ENCODE data around the gene MAP3K19. TPM values are rescaled to one million over a fixed set of nuclear protein-coding genes. Genes with fewer than 3 reads are reported as not detected.

MAP3K19 gene
- total RNA-seq, 2 donors from 2014 or later, result not detected

- TF ChIP-seq CTCF (conservative IDR thresholded peaks at IDR 0.05), result no peak
- no peak for DNase-seq
- Histone ChIP-seq H3K4me1 (ENCODE audit: control insufficient read depth, insufficient read depth, low read length) (no peaks in the 10 kb centered on the region), H3K9ac (ENCODE audit: extremely low read depth, low read length, poor library complexity, severe bottlenecking) (no peak overlapping the region), H3K36me3 (ENCODE audit: control insufficient read depth, insufficient read depth, low read length) (peaks cover 57% of the 10 kb centered on the region), H3K27me3 (ENCODE audit: control insufficient read depth, insufficient read depth, low read length, poor library complexity, severe bottlenecking) (no peaks in the 10 kb centered on the region), H3K9me3 (ENCODE audit: control insufficient read depth, low read length) (peaks cover 4% of the 10 kb centered on the region), H3K27ac (ENCODE audit: low read depth, low read length) (no peak overlapping the region), H3K4me3 (ENCODE audit: low read length) (no peak overlapping the region)
- Mint-ChIP-seq H3K27me3 (ENCODE audit: insufficient read depth) (no peaks in the 10 kb centered on the region), H3K27ac (no peak overlapping the region), H3K9me3 (no peaks in the 10 kb centered on the region), H3K4me1 (peaks cover 4% of the 10 kb centered on the region), H3K36me3 (ENCODE audit: low read depth) (peaks cover 28% of the 10 kb centered on the region), H3K4me3 (no peak overlapping the region)
- no CpG with 5 or more reads among the region's 1 CpG for WGBS, 2 experiments (ENCODE audit: insufficient coverage in 1 of 2, insufficient read length in 1 of 2)
These were observed 113.5 kb downstream of the MAP3K19 start for GRCh38 chr2:134933732-134934131.

- Mint-ChIP-seq H3K4me1 (peaks cover 4% of the 10 kb centered on the region), H3K27me3 (ENCODE audit: insufficient read depth) (no peaks in the 10 kb centered on the region), H3K36me3 (ENCODE audit: low read depth) (peaks cover 21% of the 10 kb centered on the region), H3K4me3 (no peak overlapping the region), H3K9me3 (no peaks in the 10 kb centered on the region), H3K27ac (no peak overlapping the region)
- Histone ChIP-seq H3K36me3 (ENCODE audit: control insufficient read depth, insufficient read depth, low read length) (peaks cover 51% of the 10 kb centered on the region), H3K9ac (ENCODE audit: extremely low read depth, low read length, poor library complexity, severe bottlenecking) (no peak overlapping the region), H3K4me3 (ENCODE audit: low read length) (no peak overlapping the region), H3K27ac (ENCODE audit: low read depth, low read length) (no peak overlapping the region), H3K9me3 (ENCODE audit: control insufficient read depth, low read length) (no peaks in the 10 kb centered on the region), H3K27me3 (ENCODE audit: control insufficient read depth, insufficient read depth, low read length, poor library complexity, severe bottlenecking) (no peaks in the 10 kb centered on the region), H3K4me1 (ENCODE audit: control insufficient read depth, insufficient read depth, low read length) (no peaks in the 10 kb centered on the region)
- no peak for TF ChIP-seq CTCF (conservative IDR thresholded peaks at IDR 0.05)
- no peak for DNase-seq
- 93 to 94% methylated on average over 3 of the region's 3 CpGs for WGBS, 2 experiments (ENCODE audit: insufficient coverage in 1 of 2, insufficient read length in 1 of 2)
These were observed 114.3 kb downstream of the MAP3K19 start for GRCh38 chr2:134932864-134933526.

- Histone ChIP-seq H3K4me1 (ENCODE audit: control insufficient read depth, insufficient read depth, low read length) (no peaks in the 10 kb centered on the region), H3K27ac (ENCODE audit: low read depth, low read length) (no peak overlapping the region), H3K27me3 (ENCODE audit: control insufficient read depth, insufficient read depth, low read length, poor library complexity, severe bottlenecking) (no peaks in the 10 kb centered on the region), H3K9ac (ENCODE audit: extremely low read depth, low read length, poor library complexity, severe bottlenecking) (no peak overlapping the region), H3K4me3 (ENCODE audit: low read length) (no peak overlapping the region), H3K36me3 (ENCODE audit: control insufficient read depth, insufficient read depth, low read length) (peaks cover 49% of the 10 kb centered on the region), H3K9me3 (ENCODE audit: control insufficient read depth, low read length) (no peaks in the 10 kb centered on the region)
- no peaks in the 10 kb centered on the region for H3K9me3 Mint-ChIP-seq
- DNase-seq, result no peak
- peaks cover 17% of the 10 kb centered on the region for H3K36me3 Mint-ChIP-seq (ENCODE audit: low read depth)
- H3K27me3 Mint-ChIP-seq (ENCODE audit: insufficient read depth), result no peaks in the 10 kb centered on the region
- H3K27ac Mint-ChIP-seq, result peak overlapping the region; percentile 38
- H3K4me1 Mint-ChIP-seq, result peaks cover 13% of the 10 kb centered on the region
- TF ChIP-seq CTCF (conservative IDR thresholded peaks at IDR 0.05), result no peak
- no peak overlapping the region for H3K4me3 Mint-ChIP-seq
- WGBS, 2 experiments (ENCODE audit: insufficient coverage in 1 of 2, insufficient read length in 1 of 2), result 100% methylated on average over 2 of the region's 3 CpGs
These were observed 120.1 kb downstream of the MAP3K19 start for GRCh38 chr2:134927195-134927594.

Data from endodermal cell (in vitro differentiated cells).